IPS-18a (cell line): Measurements from ENCODE around the gene INPP5K.
A peak's percentile ranks its signal among the peaks of the same experiment; 100 is the strongest.

ENCODE experiments used
- H3K27ac ChIP-seq: one replicate; pipeline ENCODE4 v1.5.1; 2013; ENCODE audit warnings: low read length
- H3K27me3 ChIP-seq: one replicate; pipeline ENCODE4 v1.6.1; 2013; ENCODE audit warnings: mild to moderate bottlenecking, low read length; ENCODE audit not compliant: control insufficient read depth, insufficient read depth
- H3K36me3 ChIP-seq: one replicate; pipeline ENCODE4 v1.6.1; 2013; ENCODE audit warnings: low read depth, low read length; ENCODE audit not compliant: control insufficient read depth
- H3K4me1 ChIP-seq: one replicate; pipeline ENCODE4 v1.6.1; 2013; ENCODE audit warnings: low read depth, low read length; ENCODE audit not compliant: control insufficient read depth
- H3K4me3 ChIP-seq: one replicate; pipeline ENCODE4 v1.5.1; 2013; ENCODE audit warnings: low read length
- H3K9ac ChIP-seq: one replicate; pipeline ENCODE4 v1.6.1; 2013; ENCODE audit warnings: mild to moderate bottlenecking, low read length, moderate library complexity
- H3K9me3 ChIP-seq: one replicate; pipeline ENCODE4 v1.6.1; 2013; ENCODE audit warnings: low read depth, low read length; ENCODE audit not compliant: control insufficient read depth

The INPP5K gene

GRCh38 chr17:1475321-1475854, 41.0 kb downstream of the INPP5K start:
- H3K36me3 ChIP-seq, result peaks cover 5% of the 10 kb centered on the region
- H3K9me3 ChIP-seq, result no peaks in the 10 kb centered on the region
- no peak overlapping the region for H3K27ac ChIP-seq
- no peak overlapping the region for H3K4me3 ChIP-seq
- no peak overlapping the region for H3K9ac ChIP-seq
- peaks cover 5% of the 10 kb centered on the region for H3K4me1 ChIP-seq
- H3K27me3 ChIP-seq, result no peaks in the 10 kb centered on the region

DNA sequence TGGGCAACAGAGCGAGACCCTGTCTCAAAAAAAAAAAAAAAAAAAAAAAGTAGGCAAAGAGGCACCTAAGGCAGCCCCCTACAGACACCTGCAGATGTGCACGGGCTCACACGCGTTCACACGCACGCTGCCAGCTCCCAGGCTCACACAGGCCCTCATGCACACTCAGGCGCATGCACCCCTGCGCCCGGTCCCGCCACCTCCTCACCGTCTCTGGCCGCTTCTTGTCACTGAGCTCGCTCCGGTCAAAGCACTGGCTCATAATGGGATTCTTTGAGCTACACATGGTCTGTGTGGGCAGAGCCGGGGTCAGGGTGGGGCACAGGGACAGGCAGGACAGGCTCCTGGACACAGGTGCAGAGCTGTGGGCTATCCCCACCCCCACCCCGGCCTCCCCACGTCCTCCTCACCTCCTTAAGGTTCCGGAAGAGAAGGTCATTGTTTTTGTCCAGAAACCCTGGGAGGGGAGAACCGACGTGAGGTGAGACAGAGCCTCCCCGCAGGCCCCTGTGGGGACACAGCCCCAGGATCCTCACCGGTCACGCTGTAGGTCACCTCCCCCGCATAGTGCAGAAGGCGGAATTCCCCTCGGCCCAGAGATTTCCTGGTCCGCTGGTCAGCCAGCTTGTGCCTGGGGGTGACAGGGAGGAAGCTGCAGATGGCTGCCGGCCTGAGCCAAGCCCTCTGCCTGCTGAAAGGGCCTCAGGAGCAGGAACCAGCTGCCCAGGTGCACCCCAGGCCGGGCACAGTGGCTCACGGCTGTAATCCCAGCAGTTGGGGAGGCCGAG, 41.8 kb downstream of the INPP5K start:
- H3K27ac ChIP-seq, result no peak overlapping the region
- H3K4me3 ChIP-seq, result no peak overlapping the region
- no peak overlapping the region for H3K9ac ChIP-seq
- peaks cover 5% of the 10 kb centered on the region for H3K4me1 ChIP-seq
- H3K36me3 ChIP-seq, result peaks cover 5% of the 10 kb centered on the region
- no peaks in the 10 kb centered on the region for H3K9me3 ChIP-seq
- H3K27me3 ChIP-seq, result no peaks in the 10 kb centered on the region

- H3K9ac ChIP-seq, result no peak overlapping the region
- H3K4me3 ChIP-seq, result no peak overlapping the region
- H3K4me1 ChIP-seq, result peaks cover 5% of the 10 kb centered on the region
- H3K36me3 ChIP-seq, result peaks cover 5% of the 10 kb centered on the region
- no peak overlapping the region for H3K27ac ChIP-seq
- H3K9me3 ChIP-seq, result no peaks in the 10 kb centered on the region
- no peaks in the 10 kb centered on the region for H3K27me3 ChIP-seq
Observed at GRCh38 chr17:1473841-1474240, 42.6 kb downstream of the INPP5K start.

DNA sequence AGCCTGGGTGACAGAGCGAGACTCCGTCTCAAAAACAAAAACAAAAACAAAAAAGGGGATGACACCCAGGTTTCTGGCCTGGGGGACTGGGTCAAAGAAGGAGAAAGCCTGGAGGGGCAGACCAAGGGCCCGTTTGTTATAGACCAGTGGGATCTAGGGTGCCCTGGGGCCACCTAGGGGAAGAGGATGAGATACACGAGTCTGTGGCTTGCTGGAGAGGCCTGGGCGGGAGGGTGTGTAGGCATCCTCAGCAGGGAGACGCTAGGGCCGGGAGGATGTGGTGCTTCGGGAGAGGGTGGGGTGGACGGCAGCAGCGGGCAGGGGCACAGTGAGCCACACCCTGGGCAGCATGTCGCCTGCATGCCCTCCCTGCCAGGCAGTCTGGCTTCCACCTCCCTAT, 43.2 kb downstream of the INPP5K start:
- no peak overlapping the region for H3K27ac ChIP-seq
- peaks cover 2% of the 10 kb centered on the region for H3K36me3 ChIP-seq
- no peaks in the 10 kb centered on the region for H3K27me3 ChIP-seq
- no peak overlapping the region for H3K4me3 ChIP-seq
- no peak overlapping the region for H3K9ac ChIP-seq
- H3K4me1 ChIP-seq, result peaks cover 8% of the 10 kb centered on the region
- H3K9me3 ChIP-seq, result no peaks in the 10 kb centered on the region

DNA sequence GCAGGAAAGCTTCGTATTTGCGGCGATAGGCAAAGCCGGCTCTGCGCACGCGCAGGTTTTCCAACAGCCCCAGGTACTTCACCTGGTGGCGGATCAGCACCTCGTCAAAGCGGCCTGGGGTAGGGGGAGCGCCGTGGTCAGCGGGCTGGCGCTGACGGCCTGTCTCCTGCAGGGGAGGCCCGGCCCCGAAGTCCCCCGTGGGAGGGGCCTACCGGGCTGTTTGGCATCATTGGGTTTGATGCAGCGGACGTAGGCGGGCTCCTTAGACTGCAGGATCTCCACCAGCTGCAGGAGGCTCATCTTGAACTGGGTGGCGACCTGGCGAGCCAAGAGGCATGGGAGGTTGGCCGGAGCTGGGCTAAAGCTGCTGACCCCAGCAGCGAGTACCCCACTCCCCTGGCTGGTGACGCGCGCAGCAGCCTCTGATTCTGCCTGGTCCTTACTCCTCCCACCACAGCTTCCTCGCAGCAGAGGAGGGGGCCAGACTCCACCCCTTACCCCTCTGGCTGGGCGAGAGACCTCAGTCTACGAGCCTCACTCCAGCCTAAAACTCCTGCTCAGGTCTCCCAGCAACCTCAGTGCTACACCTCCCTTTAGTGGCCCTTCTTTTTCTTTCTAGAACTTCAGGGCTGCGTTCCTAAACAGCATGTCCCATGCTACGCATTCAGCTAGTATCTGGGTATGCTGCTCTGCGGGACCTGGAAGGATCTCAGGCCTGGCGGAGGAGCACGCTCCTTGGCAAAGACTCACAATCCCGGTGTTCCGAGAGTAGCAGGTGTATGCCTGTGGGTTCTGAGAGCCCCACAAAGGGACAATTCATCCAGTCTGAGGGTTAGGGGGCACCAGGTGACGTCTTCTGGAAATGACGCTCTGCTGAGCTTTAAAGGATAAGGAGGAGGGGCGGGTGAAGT, 44.2 kb downstream of the INPP5K start:
- Histone ChIP-seq H3K4me3 (peak overlapping the region; percentile 56), H3K4me1 (peaks cover 10% of the 10 kb centered on the region), H3K27ac (no peak overlapping the region), H3K36me3 (no peaks in the 10 kb centered on the region), H3K9me3 (no peaks in the 10 kb centered on the region), H3K27me3 (no peaks in the 10 kb centered on the region), H3K9ac (no peak overlapping the region)

DNA sequence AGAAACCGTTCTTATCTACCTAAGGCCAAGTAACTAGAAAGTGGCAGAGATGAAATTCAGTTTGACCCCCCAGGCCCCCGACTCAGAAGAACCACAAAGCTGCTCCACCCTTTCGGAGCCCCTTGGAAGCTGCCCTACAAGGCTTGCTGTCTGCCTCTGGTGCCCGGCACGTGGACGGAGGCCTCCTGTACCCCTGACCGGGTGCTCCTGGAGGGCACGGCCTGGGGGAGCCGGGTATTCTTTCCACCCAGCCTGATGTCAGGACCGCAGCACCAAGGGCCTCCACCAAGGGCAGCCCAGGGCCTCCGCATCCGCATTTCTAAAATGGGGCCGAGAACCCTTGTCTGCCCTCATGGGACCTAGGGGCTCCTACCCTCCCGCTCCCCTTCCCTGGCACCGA, 44.9 kb downstream of the INPP5K start:
- Histone ChIP-seq H3K36me3 (peaks cover 3% of the 10 kb centered on the region), H3K27ac (no peak overlapping the region), H3K4me3 (peak overlapping the region; percentile 56), H3K9ac (no peak overlapping the region), H3K27me3 (no peaks in the 10 kb centered on the region), H3K4me1 (peaks cover 10% of the 10 kb centered on the region), H3K9me3 (no peaks in the 10 kb centered on the region)

DNA sequence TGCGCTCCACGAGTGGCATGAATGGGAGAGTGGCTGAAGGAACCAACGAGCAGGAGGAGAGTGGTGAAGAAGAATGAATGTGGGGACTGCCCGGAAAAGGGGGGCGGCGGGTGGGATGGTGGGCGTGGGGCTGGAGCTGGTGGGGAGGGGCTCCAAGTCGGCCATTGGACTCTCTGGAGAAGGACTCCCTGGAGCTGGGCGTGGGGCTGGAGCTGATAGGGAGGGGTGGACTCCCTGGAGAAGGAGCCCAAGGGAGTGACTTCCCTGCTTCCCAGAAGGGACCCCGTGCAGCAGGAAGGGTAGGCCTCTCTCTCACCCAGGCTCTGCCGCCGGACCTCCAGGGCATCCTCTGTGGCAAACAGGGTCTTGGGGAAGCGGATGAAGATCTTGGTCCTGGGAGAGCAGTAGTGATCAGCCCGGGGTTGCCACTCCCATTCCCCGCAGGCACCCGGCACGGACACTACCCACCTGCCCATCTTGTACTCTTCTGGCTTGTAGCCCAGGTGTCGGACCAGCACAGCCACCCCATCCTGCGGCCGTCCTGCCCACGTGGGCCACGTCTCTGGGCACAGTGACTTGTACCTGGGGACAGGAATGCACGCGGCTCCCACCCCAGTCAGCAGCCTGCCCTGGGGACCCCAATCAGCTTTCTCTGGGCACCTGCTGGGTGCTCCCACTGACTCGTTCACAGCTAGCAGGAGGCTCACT, 45.5 kb downstream of the INPP5K start:
- Histone ChIP-seq H3K4me3 (no peak overlapping the region), H3K9ac (no peak overlapping the region), H3K27ac (no peak overlapping the region), H3K36me3 (peaks cover 3% of the 10 kb centered on the region), H3K4me1 (peaks cover 10% of the 10 kb centered on the region), H3K9me3 (no peaks in the 10 kb centered on the region), H3K27me3 (no peaks in the 10 kb centered on the region)

DNA sequence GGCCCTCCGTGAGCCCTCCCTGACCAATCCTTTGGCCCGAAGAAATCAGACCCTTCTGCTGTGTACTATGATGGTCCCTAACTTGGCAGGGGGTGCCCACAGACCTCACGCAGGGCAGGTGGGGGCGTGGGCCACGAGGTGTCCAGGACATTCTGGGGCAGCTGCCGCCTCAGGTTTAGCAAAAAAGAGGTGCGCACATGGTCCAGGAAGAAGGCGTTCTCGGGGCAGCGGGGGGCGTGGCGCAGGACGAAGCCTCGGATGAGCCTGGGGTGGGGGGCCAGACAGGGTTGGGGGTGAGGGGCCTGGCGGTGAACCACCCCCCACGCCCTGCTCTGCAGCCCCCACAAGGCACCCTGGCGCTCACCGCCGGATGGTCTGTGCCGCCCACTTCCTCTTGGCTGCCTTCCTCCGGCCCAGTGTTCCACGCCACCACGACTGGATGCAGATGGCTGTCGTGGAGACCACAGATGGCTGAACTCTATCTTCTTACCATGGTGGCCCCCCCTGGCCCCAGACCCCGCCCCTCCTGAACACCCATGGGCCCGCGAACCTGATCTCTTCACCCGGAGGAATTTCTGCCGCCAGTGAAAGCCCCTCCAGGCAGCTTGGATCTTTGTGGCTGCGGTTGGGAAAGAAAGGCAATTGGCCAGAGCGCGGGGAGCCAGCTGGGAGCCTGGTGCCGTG, 46.2 kb downstream of the INPP5K start:
- H3K9ac ChIP-seq, result no peak overlapping the region
- peaks cover 10% of the 10 kb centered on the region for H3K4me1 ChIP-seq
- no peak overlapping the region for H3K4me3 ChIP-seq
- no peaks in the 10 kb centered on the region for H3K27me3 ChIP-seq
- H3K27ac ChIP-seq, result no peak overlapping the region
- no peaks in the 10 kb centered on the region for H3K9me3 ChIP-seq
- peaks cover 3% of the 10 kb centered on the region for H3K36me3 ChIP-seq

- Histone ChIP-seq H3K9ac (no peak overlapping the region), H3K4me3 (no peak overlapping the region), H3K27me3 (no peaks in the 10 kb centered on the region), H3K27ac (no peak overlapping the region), H3K4me1 (peaks cover 10% of the 10 kb centered on the region), H3K36me3 (peaks cover 3% of the 10 kb centered on the region), H3K9me3 (no peaks in the 10 kb centered on the region)
Observed at GRCh38 chr17:1469231-1469852, 47.1 kb downstream of the INPP5K start.

DNA sequence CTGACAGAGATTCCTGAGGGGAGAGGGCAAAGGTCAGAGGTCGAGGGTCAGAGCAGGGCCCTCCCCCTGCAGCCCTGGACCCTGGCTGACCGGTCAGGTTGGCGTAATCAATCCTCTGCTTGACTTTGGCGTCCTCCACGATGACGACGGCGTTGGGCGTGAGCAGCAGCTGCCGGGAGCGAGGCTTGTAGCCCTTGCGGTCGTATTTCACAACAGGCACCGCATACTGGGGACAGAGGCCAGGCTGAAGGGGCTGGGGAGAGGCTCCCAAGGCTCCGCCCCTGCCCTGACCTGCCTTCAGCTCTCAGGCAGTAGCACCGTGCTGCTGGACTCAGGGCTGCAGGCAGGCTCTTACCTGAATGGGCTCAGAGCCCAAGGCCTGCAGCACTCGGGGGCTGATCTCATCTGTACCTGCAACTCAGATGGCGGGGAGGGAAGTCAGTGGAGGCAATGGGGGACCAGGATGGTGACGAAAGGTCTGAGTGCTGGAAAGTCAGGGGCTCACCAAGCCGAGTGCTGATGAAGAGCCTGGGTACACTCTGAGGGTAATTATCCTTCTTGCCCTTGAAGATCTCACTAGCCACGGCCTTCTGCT, 48.4 kb downstream of the INPP5K start:
- no peak overlapping the region for H3K27ac ChIP-seq
- H3K9me3 ChIP-seq, result no peaks in the 10 kb centered on the region
- H3K4me1 ChIP-seq, result peaks cover 10% of the 10 kb centered on the region
- peaks cover 3% of the 10 kb centered on the region for H3K36me3 ChIP-seq
- no peak overlapping the region for H3K9ac ChIP-seq
- H3K4me3 ChIP-seq, result no peak overlapping the region
- no peaks in the 10 kb centered on the region for H3K27me3 ChIP-seq
